Immature natural killer cell (primary cell): Measurements from ENCODE around the gene SH3GL3. TPM values are rescaled to one million over a fixed set of nuclear protein-coding genes. Genes with fewer than 3 reads are reported as not detected.

Experiments used
- DNase-seq, 3 donors: peaks; one replicate each; pipeline ENCODE4 v3.0.0; 2022; ENCODE audit warnings: mixed read lengths in 1 of 3
- H3K27ac Mint-ChIP-seq, 6 donors: one replicate each; pipeline ENCODE4 v1.8.0; 2020; ENCODE audit warnings: mixed read lengths in 6 of 6, mild to moderate bottlenecking in 5 of 6, inconsistent platforms in 4 of 6, moderate library complexity in 3 of 6
- H3K27me3 Mint-ChIP-seq, 3 donors: one replicate each; pipeline ENCODE4 v1.8.0; 2020 to 2021; ENCODE audit warnings: low read depth in 3 of 3, mild to moderate bottlenecking in 3 of 3, mixed read lengths in 3 of 3, moderate library complexity in 3 of 3, inconsistent platforms in 1 of 3
- H3K36me3 Mint-ChIP-seq, 3 donors: one replicate each; pipeline ENCODE4 v1.8.0; 2020; ENCODE audit warnings: mixed read lengths in 3 of 3, inconsistent platforms in 2 of 3, mild to moderate bottlenecking in 2 of 3
- H3K4me1 Mint-ChIP-seq, 2 donors: one replicate each; pipeline ENCODE4 v1.8.0; 2020; ENCODE audit warnings: inconsistent platforms in 2 of 2, mild to moderate bottlenecking in 2 of 2, mixed read lengths in 2 of 2, moderate library complexity in 1 of 2
- H3K4me3 Mint-ChIP-seq, 5 donors: one replicate each; pipeline ENCODE4 v1.8.0; 2020; ENCODE audit warnings: mild to moderate bottlenecking in 5 of 5, mixed read lengths in 5 of 5, inconsistent platforms in 3 of 5, moderate library complexity in 3 of 5
- H3K9me3 Mint-ChIP-seq, 6 donors: one replicate each; pipeline ENCODE4 v1.8.0; 2020; ENCODE audit warnings: mild to moderate bottlenecking in 6 of 6, mixed read lengths in 6 of 6, inconsistent platforms in 4 of 6, moderate library complexity in 3 of 6
- polyA plus RNA-seq, 3 donors: library from polyadenylated mRNA; unstranded; fragments of 300-500 nt; fragmentation: Illumina TruSeq; gene quantifications; one replicate each; pipeline ENCODE4 v1.2.3, GENCODE V29; 2021

The SH3GL3 gene
- polyA plus RNA-seq, 3 donors from 2014 or later: not detected

- Mint-ChIP-seq H3K4me1 (no peaks in the 10 kb centered on the region), H3K36me3 (no peaks in the 10 kb centered on the region), H3K9me3 (no peaks in the 10 kb centered on the region), H3K27me3 (peaks cover 1 to 6% (median 4%) of the 10 kb centered on the region in 3 donors), H3K27ac (no peak overlapping the region), H3K4me3 (no peak overlapping the region)
- no peak for DNase-seq
Measured at GRCh38 chr15:83571820-83572707, 124.9 kb downstream of the SH3GL3 start.

GRCh38 chr15:83574345-83574744, 127.2 kb downstream of the SH3GL3 start:
- H3K4me1 Mint-ChIP-seq: no peaks in the 10 kb centered on the region
- H3K27ac Mint-ChIP-seq: no peak overlapping the region
- DNase-seq: no peak
- no peak overlapping the region for H3K4me3 Mint-ChIP-seq
- no peaks in the 10 kb centered on the region for H3K36me3 Mint-ChIP-seq
- no peaks in the 10 kb centered on the region for H3K9me3 Mint-ChIP-seq
- H3K27me3 Mint-ChIP-seq: peaks cover 1 to 8% (median 4%) of the 10 kb centered on the region in 3 donors

GRCh38 chr15:83578691-83579090, 131.6 kb downstream of the SH3GL3 start:
- Mint-ChIP-seq H3K9me3 (peaks cover 0 to 1% (median 0%) of the 10 kb centered on the region in 6 donors), H3K4me3 (no peak overlapping the region), H3K27me3 (peaks cover 3 to 6% (median 3%) of the 10 kb centered on the region in 3 donors), H3K4me1 (no peaks in the 10 kb centered on the region), H3K27ac (no peak overlapping the region), H3K36me3 (no peaks in the 10 kb centered on the region)
- DNase-seq: no peak

- Mint-ChIP-seq H3K36me3 (no peaks in the 10 kb centered on the region), H3K4me1 (no peaks in the 10 kb centered on the region), H3K27me3 (peaks cover 0 to 7% (median 3%) of the 10 kb centered on the region in 3 donors), H3K4me3 (no peak overlapping the region), H3K9me3 (peaks cover 0 to 1% (median 0%) of the 10 kb centered on the region in 6 donors), H3K27ac (no peak overlapping the region)
- DNase-seq: no peak
Measured at GRCh38 chr15:83581381-83581780, 134.2 kb downstream of the SH3GL3 start.

GRCh38 chr15:83582381-83582780, 135.2 kb downstream of the SH3GL3 start:
- Mint-ChIP-seq H3K36me3 (no peaks in the 10 kb centered on the region), H3K27me3 (peaks cover 0 to 7% (median 3%) of the 10 kb centered on the region in 3 donors), H3K4me1 (no peaks in the 10 kb centered on the region), H3K4me3 (no peak overlapping the region), H3K9me3 (peaks cover 0 to 1% (median 0%) of the 10 kb centered on the region in 6 donors), H3K27ac (no peak overlapping the region)
- no peak for DNase-seq

GRCh38 chr15:83585601-83586335, 138.6 kb downstream of the SH3GL3 start:
- Mint-ChIP-seq H3K36me3 (no peaks in the 10 kb centered on the region), H3K27me3 (peaks cover 1 to 4% (median 3%) of the 10 kb centered on the region in 3 donors), H3K27ac (no peak overlapping the region), H3K4me3 (no peak overlapping the region), H3K4me1 (no peaks in the 10 kb centered on the region), H3K9me3 (peaks cover 0 to under 1% (median 0%) of the 10 kb centered on the region in 6 donors)
- no peak for DNase-seq

DNA sequence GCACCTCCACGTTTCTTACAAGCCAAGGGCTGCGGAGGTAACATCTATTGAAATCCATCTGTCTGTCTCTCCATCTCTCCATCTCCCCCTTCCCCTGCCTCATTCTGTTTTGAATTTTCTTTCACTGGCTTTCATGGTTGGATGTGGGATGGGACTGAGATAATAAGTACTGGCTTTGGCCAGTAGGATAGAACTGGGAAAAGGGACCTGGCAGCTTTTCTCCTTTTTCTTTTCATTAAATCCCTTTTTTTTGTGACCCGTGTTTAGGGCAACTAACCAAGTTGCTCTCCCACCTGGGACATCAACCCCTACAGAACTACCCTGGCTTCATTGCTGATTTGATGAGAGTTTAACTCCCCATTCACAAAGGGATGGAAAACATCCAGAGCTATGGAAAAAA, 139.9 kb downstream of the SH3GL3 start:
- Mint-ChIP-seq H3K27me3 (peaks cover 1 to 6% (median 3%) of the 10 kb centered on the region in 3 donors), H3K36me3 (no peaks in the 10 kb centered on the region), H3K9me3 (no peaks in the 10 kb centered on the region), H3K4me3 (no peak overlapping the region), H3K4me1 (no peaks in the 10 kb centered on the region), H3K27ac (no peak overlapping the region)
- DNase-seq: no peak

DNA sequence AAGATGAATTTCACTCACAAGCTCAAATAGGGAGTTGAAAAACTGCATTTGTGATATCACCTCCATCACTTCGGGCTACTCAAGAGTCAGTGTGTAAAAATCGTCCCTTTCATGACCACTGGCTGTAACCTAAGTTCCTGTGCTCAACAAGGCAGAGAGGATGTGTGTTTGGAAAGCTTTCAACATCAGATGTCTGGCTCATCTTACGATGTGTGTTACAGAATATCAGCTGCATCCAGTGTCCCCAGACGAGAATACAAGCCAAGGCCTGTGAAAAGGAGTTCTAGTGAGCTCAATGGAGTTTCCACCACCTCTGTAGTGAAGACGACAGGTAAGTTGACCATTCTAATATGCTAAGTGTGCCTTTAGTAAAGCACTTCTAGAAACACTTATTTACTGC, 141.3 kb downstream of the SH3GL3 start:
- Mint-ChIP-seq H3K27me3 (peaks cover 3 to 6% (median 4%) of the 10 kb centered on the region in 3 donors), H3K9me3 (peaks cover 0 to 2% (median 0%) of the 10 kb centered on the region in 6 donors), H3K36me3 (no peaks in the 10 kb centered on the region), H3K4me3 (no peak overlapping the region), H3K27ac (no peak overlapping the region), H3K4me1 (no peaks in the 10 kb centered on the region)
- no peak for DNase-seq

DNA sequence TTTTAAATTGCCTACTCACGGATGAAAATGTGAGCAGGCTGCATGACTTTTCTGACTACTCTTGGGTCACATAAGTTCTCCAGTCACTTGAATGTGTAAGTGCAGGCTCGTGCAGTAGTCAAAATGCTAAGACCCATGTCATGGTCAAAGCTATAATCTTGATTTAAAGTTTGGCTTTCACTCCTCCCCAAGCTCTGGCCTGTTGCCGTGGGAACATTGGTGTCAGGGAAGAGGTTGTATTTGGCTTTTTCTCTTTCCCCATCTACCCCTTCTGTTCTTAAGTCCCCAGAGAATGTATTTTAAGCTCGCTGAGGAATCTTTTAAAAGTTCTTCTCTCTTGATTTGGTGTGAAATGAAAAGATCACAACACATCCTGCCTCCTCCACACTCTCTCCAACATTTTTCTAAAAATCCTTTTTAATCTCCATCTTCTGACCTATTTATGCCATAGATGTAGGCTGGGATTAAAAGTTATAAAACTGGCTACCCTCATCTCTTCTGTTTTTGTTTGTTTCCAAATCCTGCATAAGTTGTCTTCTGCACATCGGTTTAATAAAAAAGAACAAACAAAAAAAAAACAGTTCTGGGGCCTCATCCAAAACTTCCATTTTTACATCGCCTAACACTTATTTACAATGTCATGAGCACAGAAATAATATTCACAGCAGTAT, 145.4 kb downstream of the SH3GL3 start:
- Mint-ChIP-seq H3K36me3 (no peaks in the 10 kb centered on the region), H3K27ac (no peak overlapping the region), H3K27me3 (peaks cover 0 to 6% (median 4%) of the 10 kb centered on the region in 3 donors), H3K9me3 (peaks cover 0 to 2% (median 0%) of the 10 kb centered on the region in 6 donors), H3K4me3 (no peak overlapping the region), H3K4me1 (no peaks in the 10 kb centered on the region)
- DNase-seq: no peak

DNA sequence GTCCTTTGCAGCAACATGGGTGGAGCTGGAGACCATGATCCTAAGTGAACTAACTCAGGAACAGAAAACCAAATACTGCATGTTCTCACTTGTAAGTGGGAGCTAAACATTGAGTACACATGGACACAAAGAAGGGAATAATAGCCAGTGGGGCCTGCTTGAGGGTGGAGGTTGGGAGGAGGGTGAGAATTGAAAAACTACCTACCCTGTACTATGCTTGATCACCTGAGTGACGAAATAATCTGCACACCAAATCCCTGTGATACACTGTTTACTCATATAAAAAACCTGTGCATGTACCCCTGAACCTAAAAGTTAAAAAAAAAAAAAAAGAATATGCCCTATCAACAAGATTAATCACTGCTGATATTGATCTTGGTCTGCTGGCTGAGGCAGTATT, 148.1 kb downstream of the SH3GL3 start:
- Mint-ChIP-seq H3K27ac (no peak overlapping the region), H3K9me3 (peaks cover 0 to 9% (median 4%) of the 10 kb centered on the region in 6 donors), H3K4me3 (no peak overlapping the region), H3K27me3 (peaks cover 0 to 9% (median 2%) of the 10 kb centered on the region in 3 donors), H3K4me1 (no peaks in the 10 kb centered on the region), H3K36me3 (no peaks in the 10 kb centered on the region)
- no peak for DNase-seq

DNA sequence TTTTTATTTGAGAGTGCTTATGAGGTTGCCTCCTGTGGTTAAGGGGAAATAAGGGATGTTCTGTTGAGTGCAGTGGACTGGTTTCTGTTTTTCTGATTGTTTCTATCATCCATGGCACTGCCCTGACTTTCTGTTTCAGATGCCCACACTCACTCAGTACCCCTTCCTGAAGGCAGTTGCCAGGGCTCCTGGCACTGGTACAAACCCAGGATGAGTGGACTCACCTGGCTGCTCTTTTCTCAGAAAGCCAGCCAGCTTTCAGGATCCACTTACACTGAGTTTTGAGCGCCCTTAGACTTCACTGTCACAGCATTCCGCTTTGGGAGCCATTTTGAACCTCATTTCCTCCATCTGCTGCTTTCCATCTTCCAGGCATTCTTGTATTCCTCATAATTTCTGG, 150.9 kb downstream of the SH3GL3 start:
- peaks cover 4 to 10% (median 6%) of the 10 kb centered on the region in 6 donors for H3K9me3 Mint-ChIP-seq
- no peaks in the 10 kb centered on the region for H3K36me3 Mint-ChIP-seq
- H3K27me3 Mint-ChIP-seq: peaks cover 0 to 8% (median 5%) of the 10 kb centered on the region in 3 donors
- no peak overlapping the region for H3K27ac Mint-ChIP-seq
- H3K4me1 Mint-ChIP-seq: no peaks in the 10 kb centered on the region
- DNase-seq: no peak
- no peak overlapping the region for H3K4me3 Mint-ChIP-seq

DNA sequence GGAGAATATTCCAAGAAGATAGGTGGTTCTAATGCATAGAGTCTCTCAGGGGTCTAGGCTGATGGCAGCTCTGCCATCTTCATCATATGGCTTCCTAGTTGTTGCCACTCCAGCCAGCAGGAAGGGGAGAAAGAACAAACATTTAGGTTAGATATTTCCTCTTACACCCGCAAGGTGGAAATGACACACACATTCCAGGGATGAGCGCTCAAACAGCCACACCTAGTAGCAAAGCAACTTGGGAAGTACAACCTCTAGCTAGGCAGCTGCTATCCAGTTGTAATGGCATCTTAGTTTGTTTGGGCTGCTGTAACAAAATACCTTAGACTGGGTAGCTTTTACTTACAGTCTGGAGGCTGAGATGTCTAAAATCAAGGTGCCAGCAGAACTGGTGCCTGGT, 154.9 kb downstream of the SH3GL3 start:
- Mint-ChIP-seq H3K36me3 (no peaks in the 10 kb centered on the region), H3K4me1 (no peaks in the 10 kb centered on the region), H3K4me3 (no peak overlapping the region), H3K27me3 (peaks cover 0 to 8% (median 5%) of the 10 kb centered on the region in 3 donors), H3K27ac (no peak overlapping the region), H3K9me3 (peaks cover 4 to 11% (median 8%) of the 10 kb centered on the region in 6 donors)
- no peak for DNase-seq

GRCh38 chr15:83604549-83604948, 157.4 kb downstream of the SH3GL3 start:
- Mint-ChIP-seq H3K9me3 (peaks cover 4 to 10% (median 7%) of the 10 kb centered on the region in 6 donors), H3K27me3 (peaks cover 0 to 8% (median 2%) of the 10 kb centered on the region in 3 donors), H3K4me1 (no peaks in the 10 kb centered on the region), H3K4me3 (no peak overlapping the region), H3K27ac (no peak overlapping the region), H3K36me3 (no peaks in the 10 kb centered on the region)
- no peak for DNase-seq
